BLaER1 (cell line): ENCODE measurements around the gene BCL10.

ENCODE experiments used
- H3K27ac ChIP-seq: shearing (Covaris generic); formaldehyde crosslinking; 2 replicates; pipeline ENCODE4 v1.8.1; 2022
- H3K27me3 ChIP-seq: shearing (Covaris generic); formaldehyde crosslinking; 2 replicates; pipeline ENCODE4 v1.8.1; 2022
- H3K36me3 ChIP-seq: shearing (Covaris generic); formaldehyde crosslinking; 2 replicates; pipeline ENCODE4 v1.8.1; 2022
- H3K4me1 ChIP-seq: shearing (Covaris generic); formaldehyde crosslinking; 2 replicates; pipeline ENCODE4 v1.8.1; 2022
- H3K4me2 ChIP-seq: shearing (Covaris generic); formaldehyde crosslinking; 2 replicates; pipeline ENCODE4 v1.8.1; 2022
- H3K4me3 ChIP-seq: shearing (Covaris generic); formaldehyde crosslinking; 2 replicates; pipeline ENCODE4 v1.8.1; 2022
- H3K9ac ChIP-seq: shearing (Covaris generic); formaldehyde crosslinking; 2 replicates; pipeline ENCODE4 v1.8.1; 2022
- H3K9me3 ChIP-seq: shearing (Covaris generic); formaldehyde crosslinking; 2 replicates; pipeline ENCODE4 v1.8.1; 2022
- H4K20me1 ChIP-seq: shearing (Covaris generic); formaldehyde crosslinking; 2 replicates; pipeline ENCODE4 v1.8.1; 2022
- Cebpa-rat ChIP-seq: shearing (Covaris generic); IDR thresholded peaks from 2 replicates; pipeline ENCODE4 v1.8.1; 2022

The BCL10 gene

GRCh38 chr1:85229574-85230097 lies 46.8 kb downstream of the BCL10 start:
- H3K27me3 ChIP-seq = no peaks in the 10 kb centered on the region
- H3K4me2 ChIP-seq = no peak overlapping the region
- no peak for TF ChIP-seq Cebpa-rat
- H3K4me1 ChIP-seq = no peaks in the 10 kb centered on the region
- H4K20me1 ChIP-seq = no peaks in the 10 kb centered on the region
- no peak overlapping the region for H3K9ac ChIP-seq
- no peak overlapping the region for H3K4me3 ChIP-seq
- H3K36me3 ChIP-seq = no peaks in the 10 kb centered on the region
- no peak overlapping the region for H3K27ac ChIP-seq
- H3K9me3 ChIP-seq = no peaks in the 10 kb centered on the region

DNA sequence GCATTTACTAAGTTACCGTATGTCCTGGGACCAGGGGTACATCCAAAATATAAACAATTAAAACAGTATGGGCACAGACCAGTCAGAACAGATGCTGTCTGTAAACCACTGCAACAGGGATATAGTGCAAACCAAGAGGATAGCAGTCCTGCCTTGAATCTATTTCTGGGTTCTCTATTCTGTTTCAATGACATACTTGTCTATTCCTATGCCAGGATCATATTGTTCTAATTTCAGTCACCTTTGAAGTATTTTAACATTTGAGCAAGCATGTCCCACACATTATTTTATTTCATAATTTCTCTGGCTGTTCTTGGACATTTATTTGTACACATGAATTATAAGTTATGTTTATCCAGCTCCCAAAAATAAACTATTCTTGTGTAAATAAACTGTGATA lies 47.5 kb downstream of the BCL10 start:
- Histone ChIP-seq H3K36me3 (no peaks in the 10 kb centered on the region), H3K9me3 (no peaks in the 10 kb centered on the region), H4K20me1 (no peaks in the 10 kb centered on the region), H3K27ac (no peak overlapping the region), H3K27me3 (no peaks in the 10 kb centered on the region), H3K4me2 (no peak overlapping the region), H3K4me1 (no peaks in the 10 kb centered on the region), H3K9ac (no peak overlapping the region), H3K4me3 (no peak overlapping the region)
- no peak for TF ChIP-seq Cebpa-rat

GRCh38 chr1:85225624-85226380 lies 50.6 kb downstream of the BCL10 start:
- no peak overlapping the region for H3K4me3 ChIP-seq
- no peaks in the 10 kb centered on the region for H3K4me1 ChIP-seq
- H3K27ac ChIP-seq = no peak overlapping the region
- H3K36me3 ChIP-seq = no peaks in the 10 kb centered on the region
- no peak for TF ChIP-seq Cebpa-rat
- no peaks in the 10 kb centered on the region for H3K9me3 ChIP-seq
- H4K20me1 ChIP-seq = no peaks in the 10 kb centered on the region
- no peak overlapping the region for H3K9ac ChIP-seq
- no peak overlapping the region for H3K4me2 ChIP-seq
- H3K27me3 ChIP-seq = no peaks in the 10 kb centered on the region

DNA sequence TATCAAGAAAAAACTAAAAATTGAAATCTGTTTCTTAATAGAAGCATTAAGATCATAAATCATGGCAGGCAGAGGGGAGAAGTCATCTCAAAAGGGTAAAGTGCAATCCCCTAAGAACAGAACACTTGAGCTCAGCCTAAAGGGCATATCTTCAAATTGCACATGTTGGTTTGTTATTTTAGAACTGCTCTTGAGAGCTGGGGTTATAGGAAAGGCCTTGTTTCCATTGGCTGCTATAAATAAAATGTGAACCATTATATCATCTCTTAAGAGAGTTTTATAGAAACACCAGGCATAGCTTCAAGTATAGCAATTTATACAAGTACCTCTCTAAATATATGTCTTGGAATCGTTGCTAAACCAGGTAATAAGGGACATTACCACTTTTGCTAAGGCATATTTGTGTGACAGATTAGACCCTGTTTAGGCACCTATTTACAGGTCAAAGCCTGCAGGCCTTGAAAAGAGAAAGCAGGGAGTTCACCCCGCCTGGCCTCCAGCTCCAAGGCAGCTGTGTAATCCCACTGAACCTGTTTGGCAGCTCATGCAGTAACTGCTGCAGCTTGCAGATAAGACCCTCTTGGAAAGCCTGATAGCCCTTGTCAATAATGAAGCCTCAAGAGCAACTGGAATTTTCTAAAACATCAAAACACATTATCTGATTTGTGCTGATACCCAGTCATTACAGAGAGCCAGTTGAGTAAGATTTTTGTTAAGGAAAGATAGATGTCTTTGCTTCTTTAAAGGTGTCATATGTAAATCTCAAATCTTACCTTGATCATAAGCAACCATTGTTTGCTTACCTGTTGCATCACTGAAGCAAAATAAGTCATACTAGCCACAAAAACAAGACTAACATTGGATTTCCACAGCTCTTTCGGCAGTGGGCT lies 51.5 kb downstream of the BCL10 start:
- no peaks in the 10 kb centered on the region for H3K36me3 ChIP-seq
- H3K9ac ChIP-seq = no peak overlapping the region
- H3K4me1 ChIP-seq = no peaks in the 10 kb centered on the region
- no peaks in the 10 kb centered on the region for H3K27me3 ChIP-seq
- H3K9me3 ChIP-seq = no peaks in the 10 kb centered on the region
- H3K27ac ChIP-seq = no peak overlapping the region
- no peaks in the 10 kb centered on the region for H4K20me1 ChIP-seq
- no peak for TF ChIP-seq Cebpa-rat
- H3K4me3 ChIP-seq = no peak overlapping the region
- H3K4me2 ChIP-seq = no peak overlapping the region

- TF ChIP-seq Cebpa-rat = no peak
- no peak overlapping the region for H3K4me2 ChIP-seq
- no peak overlapping the region for H3K27ac ChIP-seq
- H3K36me3 ChIP-seq = no peaks in the 10 kb centered on the region
- H3K4me3 ChIP-seq = no peak overlapping the region
- no peaks in the 10 kb centered on the region for H3K27me3 ChIP-seq
- H3K9me3 ChIP-seq = no peaks in the 10 kb centered on the region
- H3K4me1 ChIP-seq = no peaks in the 10 kb centered on the region
- no peak overlapping the region for H3K9ac ChIP-seq
- H4K20me1 ChIP-seq = no peaks in the 10 kb centered on the region
Measured at GRCh38 chr1:85224295-85224694, 52.1 kb downstream of the BCL10 start.

DNA sequence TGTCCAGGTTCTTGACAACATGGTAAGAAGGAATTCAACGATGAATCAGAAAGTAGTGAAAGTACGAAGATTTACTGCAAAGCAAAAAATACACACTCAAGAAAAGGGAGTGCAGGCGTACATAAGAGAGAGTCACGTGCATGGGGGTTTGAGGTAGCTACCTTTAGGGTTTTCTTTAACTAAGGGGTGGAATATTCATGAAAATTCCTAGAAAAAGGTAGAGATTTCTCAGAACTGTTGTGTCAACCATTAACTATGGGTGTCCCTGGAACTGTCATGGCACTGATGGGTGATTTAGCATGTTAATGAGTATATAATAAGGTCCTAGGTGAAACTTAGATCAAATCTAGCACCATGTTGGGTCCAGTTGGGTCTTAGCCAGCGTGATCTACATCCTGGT lies 53.1 kb downstream of the BCL10 start:
- H3K9me3 ChIP-seq = no peaks in the 10 kb centered on the region
- H3K27ac ChIP-seq = no peak overlapping the region
- no peaks in the 10 kb centered on the region for H3K4me1 ChIP-seq
- H3K4me2 ChIP-seq = no peak overlapping the region
- H3K4me3 ChIP-seq = no peak overlapping the region
- H4K20me1 ChIP-seq = no peaks in the 10 kb centered on the region
- H3K36me3 ChIP-seq = no peaks in the 10 kb centered on the region
- no peak overlapping the region for H3K9ac ChIP-seq
- H3K27me3 ChIP-seq = no peaks in the 10 kb centered on the region
- TF ChIP-seq Cebpa-rat = no peak

DNA sequence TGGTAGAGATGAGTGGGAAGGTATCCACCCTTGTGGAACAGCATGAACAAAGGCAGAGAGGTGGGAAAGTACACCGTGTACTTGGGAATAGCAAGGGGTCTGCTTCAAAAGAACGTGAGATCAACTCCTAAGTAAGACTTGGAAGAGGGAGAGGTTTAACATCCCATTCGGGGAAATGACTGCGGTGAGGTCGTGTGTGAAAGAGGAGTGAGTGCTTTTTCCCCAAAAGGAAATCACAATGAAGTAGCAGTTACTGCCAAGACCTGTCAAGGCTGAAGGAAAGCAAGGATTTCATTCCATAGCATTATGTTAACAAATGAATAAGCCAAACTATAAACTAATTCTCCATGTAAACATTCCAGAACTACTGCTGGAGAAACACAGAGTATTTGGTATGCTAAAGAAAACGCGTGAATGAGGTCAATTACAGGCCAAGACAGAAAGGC lies 55.7 kb downstream of the BCL10 start:
- Histone ChIP-seq H3K9ac (no peak overlapping the region), H3K27me3 (no peaks in the 10 kb centered on the region), H3K9me3 (no peaks in the 10 kb centered on the region), H3K4me3 (no peak overlapping the region), H4K20me1 (no peaks in the 10 kb centered on the region), H3K4me1 (no peaks in the 10 kb centered on the region), H3K36me3 (no peaks in the 10 kb centered on the region), H3K27ac (no peak overlapping the region), H3K4me2 (no peak overlapping the region)
- no peak for TF ChIP-seq Cebpa-rat

DNA sequence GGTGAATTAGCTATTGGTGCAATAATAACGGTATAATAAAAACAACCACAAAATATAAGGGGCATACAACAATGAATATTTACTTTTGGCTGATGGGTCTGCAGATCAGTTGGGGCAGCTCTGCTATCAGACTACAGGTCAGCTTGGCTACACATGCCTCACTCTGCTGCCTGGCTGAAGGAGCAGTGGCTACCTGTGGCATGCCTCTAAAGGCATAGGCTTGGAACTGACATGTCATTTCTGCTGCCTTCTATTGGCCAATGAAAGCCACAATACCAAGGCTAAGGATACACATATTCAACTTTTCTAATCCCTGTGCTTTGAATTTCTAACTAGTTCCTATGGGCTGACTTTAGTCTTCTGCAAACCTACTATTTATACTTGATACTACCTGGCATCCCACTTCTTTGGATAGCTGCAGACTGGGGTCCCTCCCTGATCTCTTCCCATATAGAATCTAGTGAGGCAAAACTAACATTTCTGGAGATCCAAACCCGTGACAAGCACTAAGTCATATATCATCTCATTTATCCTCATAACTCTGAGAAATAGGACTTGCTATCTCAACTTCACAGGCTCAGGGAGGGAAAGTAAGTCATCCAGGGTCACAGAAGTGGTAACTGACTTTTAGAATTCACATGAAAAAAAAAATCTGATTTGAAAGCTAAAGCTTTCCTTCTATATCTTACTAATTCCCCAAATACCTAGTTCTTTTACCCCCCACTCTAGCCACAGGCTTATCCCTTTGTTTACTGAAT lies 56.4 kb downstream of the BCL10 start:
- H3K36me3 ChIP-seq = no peaks in the 10 kb centered on the region
- TF ChIP-seq Cebpa-rat = no peak
- no peaks in the 10 kb centered on the region for H3K27me3 ChIP-seq
- H3K4me1 ChIP-seq = no peaks in the 10 kb centered on the region
- H3K9ac ChIP-seq = no peak overlapping the region
- H3K4me2 ChIP-seq = no peak overlapping the region
- H4K20me1 ChIP-seq = no peaks in the 10 kb centered on the region
- H3K27ac ChIP-seq = no peak overlapping the region
- H3K9me3 ChIP-seq = no peaks in the 10 kb centered on the region
- H3K4me3 ChIP-seq = no peak overlapping the region

DNA sequence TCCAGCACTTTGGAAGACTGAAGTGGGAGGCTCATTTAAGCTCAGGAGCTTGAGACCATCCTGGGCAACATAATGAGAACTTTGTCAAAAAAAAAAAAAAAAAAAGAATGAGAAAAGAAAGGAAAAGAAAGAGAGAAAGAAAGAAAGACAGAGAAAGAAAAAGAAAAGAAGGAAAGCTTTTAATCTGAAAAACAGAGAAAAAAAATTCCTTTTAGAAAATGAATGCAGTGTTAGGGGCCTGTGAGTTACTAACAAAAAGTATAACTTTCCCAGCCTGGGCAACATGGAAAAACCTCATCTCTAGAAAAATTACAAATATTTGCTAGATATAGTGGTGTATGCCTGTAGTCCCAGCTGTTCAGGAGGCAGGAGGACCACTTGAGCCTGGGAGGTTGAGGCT lies 59.7 kb downstream of the BCL10 start:
- TF ChIP-seq Cebpa-rat = no peak
- no peak overlapping the region for H3K27ac ChIP-seq
- H3K9me3 ChIP-seq = no peaks in the 10 kb centered on the region
- no peak overlapping the region for H3K4me2 ChIP-seq
- no peaks in the 10 kb centered on the region for H4K20me1 ChIP-seq
- no peaks in the 10 kb centered on the region for H3K4me1 ChIP-seq
- no peaks in the 10 kb centered on the region for H3K36me3 ChIP-seq
- H3K9ac ChIP-seq = no peak overlapping the region
- no peak overlapping the region for H3K4me3 ChIP-seq
- H3K27me3 ChIP-seq = no peaks in the 10 kb centered on the region
